K562 (cell line): ENCODE results near the gene AP3B2. TPM values are rescaled to one million over a fixed set of nuclear protein-coding genes. Genes with fewer than 3 reads are reported as not detected.

ENCODE experiments used
- COPS2 ChIP-seq: fragments of 450-650 bp; conservative IDR thresholded peaks from 2 replicates; pipeline ENCODE4 v1.6.1; 2016; ENCODE audit warnings: mild to moderate bottlenecking, moderate library complexity
- E4F1 ChIP-seq: fragments of 250-450 bp; sonication (Bioruptor Pico); IDR thresholded peaks from 2 replicates; pipeline ENCODE4 v1.5.0; 2021; ENCODE audit warnings: mild to moderate bottlenecking, borderline replicate concordance
- HDAC2 ChIP-seq: fragments of 450-650 bp; IDR thresholded peaks from 2 replicates; pipeline ENCODE4 v1.6.1; 2016; ENCODE audit warnings: mild to moderate bottlenecking
- KDM5B ChIP-seq: fragments of 200-600 bp; sonication (generic); IDR thresholded peaks from 2 replicates; pipeline ENCODE4 v1.6.1; 2012; ENCODE audit warnings: low read depth, mild to moderate bottlenecking, moderate library complexity, low read length, control low read depth, inconsistent platforms; ENCODE audit not compliant: insufficient replicate concordance
- PCBP1 ChIP-seq: fragments of 200-400 bp; formaldehyde crosslinking; IDR thresholded peaks from 2 replicates; pipeline ENCODE4 v1.6.1; 2018; ENCODE audit warnings: mild to moderate bottlenecking, low read depth, low read length; ENCODE audit not compliant: poor library complexity, severe bottlenecking
- POLR2AphosphoS5 ChIP-seq: IDR thresholded peaks from 2 replicates; pipeline ENCODE4 v1.6.1; 2011; ENCODE audit warnings: mild to moderate bottlenecking, low read depth, low read length, moderate library complexity; ENCODE audit not compliant: control insufficient read depth, insufficient read depth
- PTTG1 ChIP-seq: fragments of 450-650 bp; IDR thresholded peaks from 2 replicates; pipeline ENCODE4 v1.6.1; 2016; ENCODE audit warnings: low read depth, mild to moderate bottlenecking, missing genetic modification characterization, missing compliant biosample characterization
- RAD21 ChIP-seq, 2 experiments: fragments of 250-450 bp in 1 of 2; fragments of 450-650 bp in 1 of 2; sonication (Bioruptor Pico) in 1 of 2; formaldehyde crosslinking in 1 of 2; IDR thresholded peaks in 1 of 2; conservative IDR thresholded peaks in 1 of 2; 2 replicates each; pipeline versions ENCODE4 v1.4.0 to v1.8.0; 2020 to 2022; ENCODE audit warnings: mild to moderate bottlenecking in 2 of 2, moderate library complexity in 1 of 2
- RHOXF2B ChIP-seq: fragments of 250-450 bp; sonication (Bioruptor Pico); conservative IDR thresholded peaks from 2 replicates; pipeline ENCODE4 v1.5.1; 2021
- RUNX1 ChIP-seq: sonication (generic); IDR thresholded peaks from 2 replicates; pipeline ENCODE4 v1.6.1; 2016; ENCODE audit warnings: antibody characterized with exemption, low read depth
- SRF ChIP-seq, 2 experiments: fragments of 250-450, 450-650 bp in 1 of 2; sonication (Bioruptor Pico) in 1 of 2; sonication (generic) in 1 of 2; formaldehyde crosslinking; IDR thresholded peaks; 2 replicates each; pipeline versions ENCODE4 v1.5.0 to v1.5.1; 2020 to 2022; ENCODE audit warnings: mild to moderate bottlenecking in 1 of 2, missing genetic modification reagents in 1 of 2
- TAF9B ChIP-seq: fragments of 450-650 bp; IDR thresholded peaks from 2 replicates; pipeline ENCODE4 v1.6.1; 2018; ENCODE audit warnings: mild to moderate bottlenecking; ENCODE audit not compliant: partially characterized antibody
- U2AF1 ChIP-seq: fragments of 200-400 bp; formaldehyde crosslinking; optimal IDR thresholded peaks from 2 replicates; pipeline ENCODE3; 2017; ENCODE audit warnings: mild to moderate bottlenecking, low read depth, low read length, moderate library complexity
- YY1 ChIP-seq, 3 experiments: IDR thresholded peaks; 2 replicates each; pipeline ENCODE4 v1.6.1; 2011; ENCODE audit warnings: low read length in 2 of 3, mild to moderate bottlenecking in 2 of 3, moderate library complexity in 2 of 3, borderline replicate concordance in 1 of 3, control low read depth in 1 of 3, low read depth in 1 of 3; ENCODE audit not compliant: insufficient read depth in 3 of 3, insufficient replicate concordance in 2 of 3, control insufficient read depth in 1 of 3, insufficient read length in 1 of 3; ENCODE audit errors: extremely low read depth in 1 of 3
- ZBTB1 ChIP-seq: sonication (generic); formaldehyde crosslinking; IDR thresholded peaks from 2 replicates; pipeline ENCODE4 v1.8.1; 2023; ENCODE audit warnings: missing genetic modification reagents, low read depth, mild to moderate bottlenecking, borderline replicate concordance
- ZBTB12 ChIP-seq: fragments of 250-450 bp; sonication (Bioruptor Pico); IDR thresholded peaks from 2 replicates; pipeline ENCODE4 v1.4.0; 2020
- ZC3H11A ChIP-seq: IDR thresholded peaks from 2 replicates; pipeline ENCODE4 v1.6.1; 2012; ENCODE audit warnings: low read depth, low read length, improper control_type of control experiment
- ZNF282 ChIP-seq: sonication (generic); formaldehyde crosslinking; IDR thresholded peaks from 2 replicates; pipeline ENCODE4 v1.8.1; 2023; ENCODE audit warnings: missing genetic modification reagents
- ZNF449 ChIP-seq: fragments of 250-450 bp; sonication (Bioruptor Pico); IDR thresholded peaks from 2 replicates; pipeline ENCODE4 v1.8.0; 2022; ENCODE audit warnings: moderate library complexity, mild to moderate bottlenecking, inconsistent platforms
- ZNF780A ChIP-seq: fragments of 250-450 bp; sonication (Bioruptor Pico); IDR thresholded peaks from 2 replicates; pipeline ENCODE4 v1.5.0; 2021; ENCODE audit warnings: mild to moderate bottlenecking
- polyA plus RNA-seq, 8 experiments: library from polyadenylated mRNA; depleted of rRNA in 4 of 8; stranded (reverse) in 5 of 8; unstranded in 3 of 8; fragments of >200 nt; fragmentation: Nextera tagmentation in 2 of 8; fragmentation: Illumina TruSeq in 1 of 8; extraction: Ambion mirVana in 2 of 8; extraction: Trizol in 1 of 8; gene quantifications; 2 replicates each; pipeline versions ENCODE4 v1.2.1 to v1.2.3, GENCODE V29; 2011 to 2014; ENCODE audit warnings: inconsistent platforms in 1 of 8, missing spikeins in 1 of 8
- total RNA-seq, 7 experiments: library from RNA; depleted of rRNA in 6 of 7; stranded (reverse); fragments of >200 nt in 6 of 7; fragmentation: Illumina TruSeq in 2 of 7; extraction: Trizol in 2 of 7; gene quantifications; 2 replicates each; pipeline versions ENCODE4 v1.2.1 to v1.2.3, GENCODE V29; 2011 to 2021; ENCODE audit warnings: low replicate concordance in 1 of 7

Gene AP3B2
- total and polyA plus RNA-seq, 9 of the 15 experiments (the other 6 are each of a cell fraction or from before 2014, with no cell fraction given) = 0.03 to 0.15 (median 0.10) TPM; not detected in 2

GRCh38 chr15:82663186-82663600, 46.5 kb downstream of the AP3B2 start (continued):
- TF ChIP-seq COPS2 (no peak), POLR2AphosphoS5 (no peak), ZNF282 (CRISPR knock-in tag) (peak; percentile 87; the same call in 1 of the 2 replicates), ZNF449 (CRISPR knock-in tag) (no peak), ZC3H11A (no peak), PCBP1 (no peak), RUNX1 (no peak), RAD21 (CRISPR knock-in tag; conservative IDR thresholded peaks at IDR 0.05 in 1 of 2, IDR thresholded peaks at IDR 0.05 in 1 of 2) (no peak), KDM5B (no peak), YY1 (IDR thresholded peaks at IDR 0.05; ENCODE audit: borderline replicate concordance in 1 of 3, control insufficient read depth in 1 of 3, extremely low read depth in 1 of 3, insufficient read depth in 3 of 3, insufficient read length in 1 of 3, insufficient replicate concordance in 2 of 3, low read depth in 1 of 3, low read length in 2 of 3) (peak in 2 of 3 experiments; percentile 34 to 81), SRF (CRISPR knock-in tag; IDR thresholded peaks at IDR 0.05) (peak in 1 of 2 experiments; percentile 76; a peak in 2 of 4 replicates), TAF9B (no peak), RHOXF2B (CRISPR knock-in tag) (no peak), ZBTB1 (CRISPR knock-in tag) (peak; percentile 57; the same call in 1 of the 2 replicates), ZBTB12 (CRISPR knock-in tag) (no peak), E4F1 (CRISPR knock-in tag) (no peak), PTTG1 (tag) (no peak), ZNF780A (no peak), HDAC2 (peak; percentile 84), U2AF1 (no peak)
